OCI-LY7 (cell line): ENCODE data around the gene KRT81.

ENCODE experiments used
- EZH2phosphoT487 ChIP-seq: fragments of 200-600 bp; sonication (generic); IDR thresholded peaks from 2 replicates; pipeline ENCODE4 v1.6.1; 2018; ENCODE audit warnings: low read depth, borderline replicate concordance, mild to moderate bottlenecking, mixed run types, antibody characterized with exemption, low read length, moderate library complexity, mixed read lengths
- TF ChIP-seq, protein P1 (sequence below): fragments of 200-600 bp; sonication (generic); conservative IDR thresholded peaks from 2 replicates; pipeline ENCODE4 v1.5.1; 2014; ENCODE audit warnings: mild to moderate bottlenecking, antibody characterized with exemption, low read length, moderate library complexity, mixed read lengths

DNA sequence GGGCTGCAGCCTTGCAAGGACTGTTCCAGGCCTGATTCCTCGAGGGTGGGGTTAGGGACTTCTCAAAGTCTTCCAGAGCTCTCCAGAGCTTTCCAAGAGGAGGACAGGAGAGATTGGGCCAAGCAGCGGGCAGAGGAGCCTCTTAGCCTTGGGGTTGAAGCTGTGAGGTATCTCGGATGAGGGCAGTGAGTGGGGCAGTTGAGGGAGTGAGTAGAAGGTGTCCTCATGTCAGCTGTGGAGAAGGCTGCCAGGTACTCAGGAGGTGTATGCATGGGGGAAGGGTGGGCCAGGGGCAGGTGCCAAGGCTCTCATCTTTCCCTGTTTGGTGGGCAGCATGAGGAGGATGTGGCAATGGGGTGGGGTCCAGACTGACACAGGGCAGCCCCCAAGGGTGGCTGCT, 22.1 kb upstream of the KRT81 start:
- TF ChIP-seq, protein P1, sequence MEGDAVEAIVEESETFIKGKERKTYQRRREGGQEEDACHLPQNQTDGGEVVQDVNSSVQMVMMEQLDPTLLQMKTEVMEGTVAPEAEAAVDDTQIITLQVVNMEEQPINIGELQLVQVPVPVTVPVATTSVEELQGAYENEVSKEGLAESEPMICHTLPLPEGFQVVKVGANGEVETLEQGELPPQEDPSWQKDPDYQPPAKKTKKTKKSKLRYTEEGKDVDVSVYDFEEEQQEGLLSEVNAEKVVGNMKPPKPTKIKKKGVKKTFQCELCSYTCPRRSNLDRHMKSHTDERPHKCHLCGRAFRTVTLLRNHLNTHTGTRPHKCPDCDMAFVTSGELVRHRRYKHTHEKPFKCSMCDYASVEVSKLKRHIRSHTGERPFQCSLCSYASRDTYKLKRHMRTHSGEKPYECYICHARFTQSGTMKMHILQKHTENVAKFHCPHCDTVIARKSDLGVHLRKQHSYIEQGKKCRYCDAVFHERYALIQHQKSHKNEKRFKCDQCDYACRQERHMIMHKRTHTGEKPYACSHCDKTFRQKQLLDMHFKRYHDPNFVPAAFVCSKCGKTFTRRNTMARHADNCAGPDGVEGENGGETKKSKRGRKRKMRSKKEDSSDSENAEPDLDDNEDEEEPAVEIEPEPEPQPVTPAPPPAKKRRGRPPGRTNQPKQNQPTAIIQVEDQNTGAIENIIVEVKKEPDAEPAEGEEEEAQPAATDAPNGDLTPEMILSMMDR: no peak
- no peak for TF ChIP-seq EZH2phosphoT487
